ENCODE data around the gene ZNF524.
A peak's percentile ranks its signal among the peaks of the same experiment; 100 is the strongest.
"Not testable (repeated sequence)": the region's sequence is repeated elsewhere in the genome, so short reads cannot be mapped to it uniquely, and the experiment has no call there.

The ZNF524 gene

GRCh38 chr19:55581145-55581822 is 18.8 kb upstream of the ZNF524 start:
- no peak for DNase-seq (ENCODE audit: low read depth, low spot score)

GRCh38 chr19:55581823-55582223 is 18.3 kb upstream of the ZNF524 start:
- no peak for DNase-seq (ENCODE audit: low read depth, low spot score)

GRCh38 chr19:55582284-55582683 is 17.8 kb upstream of the ZNF524 start:
- not testable (repeated sequence) for DNase-seq (ENCODE audit: low read depth, low spot score)

- not testable (repeated sequence) for DNase-seq (ENCODE audit: low read depth, low spot score)
Measured at GRCh38 chr19:55583897-55584296, 16.2 kb upstream of the ZNF524 start.

GRCh38 chr19:55584871-55585270 is 15.2 kb upstream of the ZNF524 start:
- DNase-seq (ENCODE audit: low read depth, low spot score), result no peak

- peak; percentile 31 for DNase-seq (ENCODE audit: low read depth, low spot score)
Measured at GRCh38 chr19:55585658-55586339, 14.3 kb upstream of the ZNF524 start.

GRCh38 chr19:55586976-55587668 is 13.0 kb upstream of the ZNF524 start:
- DNase-seq (ENCODE audit: low read depth, low spot score), result peak; percentile 64

- DNase-seq (ENCODE audit: low read depth, low spot score), result no peak
Measured at GRCh38 chr19:55588738-55589137, 11.3 kb upstream of the ZNF524 start.

- DNase-seq (ENCODE audit: low read depth, low spot score), result no peak
Measured at GRCh38 chr19:55590109-55590508, 10.0 kb upstream of the ZNF524 start.

GRCh38 chr19:55590617-55591016 is 9.5 kb upstream of the ZNF524 start:
- DNase-seq (ENCODE audit: low read depth, low spot score), result no peak

- DNase-seq (ENCODE audit: low read depth, low spot score), result no peak
Measured at GRCh38 chr19:55591555-55591954, 8.5 kb upstream of the ZNF524 start.

GRCh38 chr19:55592391-55593090 is 7.5 kb upstream of the ZNF524 start:
- no peak for DNase-seq (ENCODE audit: low read depth, low spot score)

GRCh38 chr19:55593096-55593772 is 6.9 kb upstream of the ZNF524 start:
- no peak for DNase-seq (ENCODE audit: low read depth, low spot score)

- no peak for DNase-seq (ENCODE audit: low read depth, low spot score)
Measured at GRCh38 chr19:55594996-55595545, 5.0 kb upstream of the ZNF524 start.

- DNase-seq (ENCODE audit: low read depth, low spot score), result no peak
Measured at GRCh38 chr19:55596304-55596703, 3.8 kb upstream of the ZNF524 start.

GRCh38 chr19:55597501-55597921 is 2.6 kb upstream of the ZNF524 start:
- DNase-seq (ENCODE audit: low read depth, low spot score), result no peak

GRCh38 chr19:55598034-55598433 is 2.1 kb upstream of the ZNF524 start:
- no peak for DNase-seq (ENCODE audit: low read depth, low spot score)

GRCh38 chr19:55598719-55599467 is 1.2 kb upstream of the ZNF524 start:
- DNase-seq (ENCODE audit: low read depth, low spot score), result peak; percentile 78

- peak; percentile 98 for DNase-seq (ENCODE audit: low read depth, low spot score)
Measured at GRCh38 chr19:55599468-55599841, 633 bp upstream of the ZNF524 start, which contains the start of gene FIZ1. Gene FIZ1, minus strand, starts transcription at chr19:55599517. Its CDS starts 1,652 bp downstream, at chr19:55597865.

GRCh38 chr19:55600662-55601028 is 557 bp downstream of the ZNF524 start:
- no peak for DNase-seq (ENCODE audit: low read depth, low spot score)

All from smooth muscle cell of the brain vasculature (primary cell).